HG03280 (cell line): Measurements from ENCODE around the gene APPL2.

ENCODE experiments used
- ATAC-seq: cut with Tn5 transposase; IDR thresholded peaks from one replicate; pipeline ENCODE4 v1.9.1; 2021; ENCODE audit warnings: mild to moderate bottlenecking, moderate library complexity; ENCODE audit not compliant: unreplicated experiment

The APPL2 gene, protein sequence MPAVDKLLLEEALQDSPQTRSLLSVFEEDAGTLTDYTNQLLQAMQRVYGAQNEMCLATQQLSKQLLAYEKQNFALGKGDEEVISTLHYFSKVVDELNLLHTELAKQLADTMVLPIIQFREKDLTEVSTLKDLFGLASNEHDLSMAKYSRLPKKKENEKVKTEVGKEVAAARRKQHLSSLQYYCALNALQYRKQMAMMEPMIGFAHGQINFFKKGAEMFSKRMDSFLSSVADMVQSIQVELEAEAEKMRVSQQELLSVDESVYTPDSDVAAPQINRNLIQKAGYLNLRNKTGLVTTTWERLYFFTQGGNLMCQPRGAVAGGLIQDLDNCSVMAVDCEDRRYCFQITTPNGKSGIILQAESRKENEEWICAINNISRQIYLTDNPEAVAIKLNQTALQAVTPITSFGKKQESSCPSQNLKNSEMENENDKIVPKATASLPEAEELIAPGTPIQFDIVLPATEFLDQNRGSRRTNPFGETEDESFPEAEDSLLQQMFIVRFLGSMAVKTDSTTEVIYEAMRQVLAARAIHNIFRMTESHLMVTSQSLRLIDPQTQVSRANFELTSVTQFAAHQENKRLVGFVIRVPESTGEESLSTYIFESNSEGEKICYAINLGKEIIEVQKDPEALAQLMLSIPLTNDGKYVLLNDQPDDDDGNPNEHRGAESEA

DNA sequence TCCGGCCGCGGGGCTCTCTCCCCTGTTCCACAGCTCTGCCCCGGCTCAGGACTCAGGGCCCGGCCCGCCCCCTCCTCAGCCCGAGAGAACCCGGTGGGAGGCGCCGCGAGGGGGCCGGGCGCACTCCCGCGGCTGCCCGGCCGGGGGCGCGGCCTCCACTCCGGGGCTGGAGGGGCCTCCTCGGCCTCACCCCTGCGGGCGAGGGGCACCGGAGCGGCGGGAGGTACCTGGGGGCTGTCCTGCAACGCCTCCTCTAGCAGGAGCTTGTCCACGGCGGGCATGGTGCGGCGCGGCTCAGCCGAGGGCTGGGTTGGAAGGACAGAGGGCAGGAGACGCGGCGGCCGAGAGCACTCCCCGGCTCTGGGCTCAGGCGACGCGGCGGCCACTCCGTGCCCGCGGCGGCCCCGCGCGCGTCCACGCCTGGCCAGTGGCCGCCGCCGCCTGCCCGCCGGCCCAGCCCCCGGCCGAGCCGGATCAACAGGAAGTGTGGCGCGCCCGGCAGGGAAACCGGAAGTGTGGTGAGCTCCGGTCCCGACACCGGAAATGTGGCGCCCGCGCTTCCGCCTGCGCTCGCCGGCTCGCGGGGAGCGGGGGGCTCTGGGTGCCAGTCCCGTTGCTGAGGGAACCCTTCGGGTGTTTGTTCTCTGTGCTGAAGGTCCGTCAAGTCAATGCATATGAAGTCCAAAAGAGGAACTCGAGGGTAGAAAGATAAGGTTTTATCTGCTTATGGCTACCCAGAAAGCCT is at the start of gene APPL2:
TSS of gene APPL2 (minus strand) at position 443 of the 745 bp plus-strand sequence. CDS start at position 281, 162 bp downstream.
- ATAC-seq = peak; percentile 85

DNA sequence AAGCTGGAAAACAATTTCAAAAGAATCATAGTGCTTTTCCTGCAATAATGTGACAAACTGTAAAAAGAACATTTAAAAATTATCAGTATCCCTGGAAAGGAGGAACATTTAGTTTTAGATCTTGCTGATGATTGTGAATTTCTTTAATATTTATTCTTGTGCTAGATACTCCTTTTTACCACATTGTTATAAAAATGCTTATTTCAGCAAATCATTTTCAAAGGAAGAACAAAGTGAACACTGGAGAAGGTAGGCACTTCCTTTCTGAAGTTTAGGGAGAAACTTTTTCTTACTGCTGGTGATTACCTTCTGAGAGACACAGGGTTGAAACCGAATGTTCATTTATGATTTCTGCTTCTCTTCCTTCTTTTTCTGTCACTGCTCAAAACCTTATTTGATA is 49.4 kb upstream of the APPL2 start:
- no peak for ATAC-seq

DNA sequence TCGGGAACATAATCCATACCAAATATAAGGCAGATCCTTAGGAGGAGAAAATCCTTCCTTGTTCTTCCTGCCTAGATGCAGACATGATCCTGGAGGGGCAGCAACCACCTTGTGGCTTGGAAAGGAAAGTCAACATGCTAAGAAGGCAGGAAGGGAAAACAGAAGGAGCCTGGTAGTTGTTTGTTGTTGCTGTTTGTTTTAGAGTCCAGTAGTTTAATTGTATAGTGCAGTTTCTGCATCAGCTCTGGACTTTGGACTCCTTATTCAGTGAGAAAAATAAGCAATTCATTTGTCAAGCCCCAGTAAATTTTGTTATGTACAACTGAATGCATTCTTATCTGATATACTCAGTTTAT is 45.7 kb upstream of the APPL2 start:
- ATAC-seq = no peak

DNA sequence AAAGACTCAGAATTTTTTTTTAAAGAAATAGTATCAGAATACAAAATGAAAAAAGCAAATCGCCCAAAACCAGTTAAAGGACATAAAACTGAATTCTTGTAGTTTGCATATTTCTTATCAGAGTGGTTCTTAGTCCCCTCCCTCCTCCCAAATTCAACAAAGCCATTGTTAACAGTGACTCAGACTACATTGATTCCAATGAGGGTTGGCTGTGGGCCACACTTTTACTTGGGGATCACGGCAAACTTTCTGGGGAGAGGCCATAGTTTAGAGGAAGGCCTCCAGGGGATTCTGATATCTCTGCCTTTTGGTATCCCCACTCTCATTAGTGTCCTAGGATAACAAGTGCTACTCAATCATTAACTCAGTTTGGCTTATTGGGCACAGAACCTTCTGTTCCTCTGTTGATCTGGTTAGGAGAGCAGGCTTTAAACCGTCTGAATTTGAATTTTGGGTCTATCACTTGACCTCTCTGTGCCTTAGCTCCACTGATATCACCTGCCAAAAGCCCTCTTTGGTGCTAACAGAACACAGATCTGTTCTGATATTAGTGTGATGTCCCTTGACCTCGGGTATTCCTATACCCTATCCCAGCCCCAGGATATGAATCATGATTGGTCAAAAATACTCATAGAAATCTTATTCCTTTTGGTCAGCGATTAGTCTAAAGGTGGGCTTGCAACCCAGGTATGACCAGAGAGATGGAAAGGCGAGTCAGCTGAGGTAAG is 45.2 kb upstream of the APPL2 start:
- ATAC-seq = no peak

DNA sequence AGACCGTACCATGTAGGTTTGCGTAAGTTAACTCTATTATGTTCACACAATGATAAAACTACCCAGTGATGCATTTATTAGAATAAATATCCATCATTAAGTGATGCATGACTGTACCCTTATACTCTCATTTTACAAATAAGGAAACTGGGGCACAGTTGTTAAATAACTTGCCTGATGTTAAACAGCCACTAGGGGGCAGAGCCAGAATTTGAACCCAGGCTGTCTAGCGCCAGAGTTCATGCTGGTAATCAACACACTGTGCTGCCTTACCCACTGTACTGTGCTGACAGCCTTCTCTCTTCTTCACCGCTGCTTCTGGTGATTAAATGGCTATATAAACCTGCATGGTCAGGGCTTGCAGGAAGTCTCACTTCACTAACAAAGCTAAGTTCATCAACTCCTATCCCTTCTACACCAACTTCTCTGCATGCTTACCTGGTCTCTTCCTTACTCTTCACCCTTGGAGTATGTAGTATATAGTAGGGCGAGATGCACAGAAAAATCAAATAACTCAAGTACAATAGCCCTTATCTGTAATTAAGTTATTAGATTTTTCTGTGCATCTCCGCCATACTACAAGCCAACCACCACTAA is 43.6 kb upstream of the APPL2 start:
- ATAC-seq = peak; percentile 73

DNA sequence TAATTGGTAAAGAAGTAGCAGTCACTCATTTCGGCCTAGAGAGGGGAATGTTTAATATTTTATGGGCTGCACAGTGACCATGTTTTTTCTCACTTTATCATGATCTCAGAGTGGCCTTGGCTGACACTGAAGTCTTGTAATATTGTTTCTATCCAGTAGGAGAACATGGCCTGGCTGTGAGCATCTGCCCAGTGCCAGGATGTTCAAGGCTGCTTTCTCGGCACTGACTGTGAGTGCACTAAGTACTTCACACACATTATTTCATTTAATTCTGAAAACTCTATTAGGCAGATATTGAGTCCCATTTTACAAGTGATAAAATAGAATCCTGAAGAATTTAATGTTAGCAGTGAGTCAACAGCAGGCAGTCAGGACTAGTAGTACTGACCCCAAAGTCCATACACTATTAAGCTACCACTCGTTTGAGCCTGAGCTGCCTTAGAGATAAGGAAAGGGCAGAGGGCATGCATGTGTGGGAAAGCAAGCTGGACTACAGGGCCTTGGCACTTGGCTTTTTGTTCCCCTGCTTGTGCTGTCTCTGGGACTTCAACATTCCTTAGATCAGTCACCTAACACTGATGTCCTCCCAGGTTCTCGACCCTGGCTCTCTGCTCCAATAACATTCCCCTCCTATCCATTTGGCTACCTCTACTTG is 42.2 kb upstream of the APPL2 start:
- ATAC-seq = no peak

DNA sequence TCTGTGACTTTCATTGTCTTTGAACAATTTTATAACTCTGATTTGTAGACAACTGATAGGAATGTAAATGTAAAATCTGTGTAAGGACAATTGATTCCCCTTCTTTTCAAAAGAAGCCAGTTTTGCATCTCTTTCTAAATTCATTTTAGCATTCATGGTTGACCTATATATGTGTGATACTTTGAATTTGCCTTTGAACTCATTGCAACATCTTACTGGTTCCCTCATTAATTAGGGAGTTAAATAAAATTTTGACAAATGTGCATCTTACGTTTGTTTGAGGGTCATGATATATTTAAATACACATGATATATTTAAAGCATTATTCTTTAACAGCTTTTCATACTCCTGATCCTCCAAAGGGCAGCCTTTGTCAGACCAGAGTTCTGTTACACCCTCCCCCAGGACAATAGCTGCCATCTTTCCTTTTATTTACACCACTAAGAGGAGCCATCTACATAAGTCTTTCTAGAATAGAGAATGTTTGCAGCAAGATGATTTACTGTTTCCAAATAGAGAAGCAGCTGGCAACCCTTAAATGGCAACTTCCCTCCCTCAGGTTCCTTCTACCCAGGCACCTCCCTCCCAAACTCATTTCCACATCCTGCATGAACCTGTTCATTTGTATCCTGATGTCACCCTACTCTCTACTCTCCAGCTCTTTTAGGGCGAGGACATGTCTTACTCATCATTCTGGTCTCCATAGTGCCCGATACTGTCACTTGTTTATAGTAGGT is 40.2 kb upstream of the APPL2 start:
- no peak for ATAC-seq

DNA sequence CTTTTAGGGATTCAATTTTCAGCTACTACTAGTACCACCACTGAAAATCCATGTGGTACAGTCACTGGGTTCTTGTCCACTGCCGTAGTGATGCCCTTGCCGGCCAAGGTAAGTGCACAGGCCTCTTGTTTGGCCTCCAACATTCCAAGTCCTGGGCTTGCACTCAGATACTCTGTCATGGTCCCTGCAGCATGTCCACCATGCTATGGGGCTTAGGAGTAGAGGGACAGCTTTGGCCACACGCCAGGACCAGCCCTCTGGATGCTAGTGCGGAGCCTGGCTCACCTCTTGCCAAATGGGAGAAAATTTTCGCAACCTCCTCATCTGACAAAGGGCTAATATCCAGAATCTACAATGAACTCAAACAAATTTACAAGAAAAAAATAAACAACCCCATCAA is 38.6 kb upstream of the APPL2 start:
- no peak for ATAC-seq

DNA sequence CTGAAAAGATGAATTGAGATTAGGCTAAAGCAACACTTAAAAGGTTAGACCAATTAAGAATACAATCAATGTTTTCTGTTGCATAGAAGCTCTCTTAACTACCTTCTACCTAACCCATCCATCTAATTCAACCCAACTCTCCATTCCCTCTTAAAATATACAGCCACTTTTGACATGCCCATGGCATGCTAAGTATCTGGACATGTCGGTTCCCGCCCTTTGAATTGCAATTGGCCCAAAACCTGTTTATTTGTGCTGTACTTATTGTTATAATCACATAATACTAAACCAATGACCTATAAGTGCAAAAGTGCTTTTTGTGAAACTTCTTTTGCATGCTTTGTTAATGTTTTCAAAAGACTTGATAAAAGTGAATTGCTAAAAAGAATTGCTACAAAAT is 37.6 kb upstream of the APPL2 start:
- ATAC-seq = no peak

DNA sequence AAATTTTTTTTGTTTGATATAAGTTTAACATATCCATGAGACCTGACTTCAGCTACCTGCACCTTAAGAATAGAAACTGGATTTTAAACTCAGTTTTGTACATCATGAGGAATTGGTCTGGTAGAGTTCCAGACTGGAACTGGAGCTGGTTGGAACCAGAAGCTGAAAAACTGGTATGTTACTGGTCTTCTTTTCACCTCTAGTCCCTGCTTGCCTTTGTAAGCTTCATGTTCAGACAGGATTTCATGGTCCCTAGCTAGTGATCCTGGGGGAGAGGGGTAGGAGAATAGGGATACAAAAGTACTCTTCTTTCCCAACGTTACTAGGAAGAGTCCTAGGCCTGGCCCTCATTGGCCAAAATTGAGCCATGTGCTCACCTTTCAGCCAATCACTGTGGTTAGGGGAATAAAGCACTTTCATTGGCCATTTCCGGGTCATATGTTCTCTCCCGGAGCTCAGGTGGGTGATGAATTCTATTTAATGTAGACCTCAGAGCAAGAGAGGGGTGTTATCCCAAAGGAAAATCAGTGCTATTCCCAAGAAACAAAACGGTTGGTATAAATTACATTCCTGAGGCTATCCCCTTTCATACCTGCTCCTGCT is 36.9 kb upstream of the APPL2 start:
- ATAC-seq = no peak

DNA sequence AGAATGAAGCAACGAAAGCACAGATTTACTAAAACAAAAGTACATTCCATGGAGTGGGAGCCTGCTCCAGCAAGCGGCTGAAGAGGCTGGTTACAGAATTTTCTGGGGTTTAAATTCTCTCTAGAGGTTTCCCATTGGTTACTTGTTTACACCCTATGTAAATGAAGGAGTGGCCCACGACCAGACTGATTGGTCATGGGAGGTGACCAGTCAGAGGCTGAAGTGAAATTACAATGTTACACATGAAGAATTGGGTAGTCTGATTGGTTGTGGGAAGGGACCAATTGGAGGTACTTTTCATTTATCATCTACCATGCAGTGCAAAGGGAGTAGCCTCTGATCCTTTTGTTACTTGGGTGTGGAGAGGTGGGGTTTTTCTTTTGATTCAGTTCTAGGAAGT is 36.2 kb upstream of the APPL2 start:
- no peak for ATAC-seq

DNA sequence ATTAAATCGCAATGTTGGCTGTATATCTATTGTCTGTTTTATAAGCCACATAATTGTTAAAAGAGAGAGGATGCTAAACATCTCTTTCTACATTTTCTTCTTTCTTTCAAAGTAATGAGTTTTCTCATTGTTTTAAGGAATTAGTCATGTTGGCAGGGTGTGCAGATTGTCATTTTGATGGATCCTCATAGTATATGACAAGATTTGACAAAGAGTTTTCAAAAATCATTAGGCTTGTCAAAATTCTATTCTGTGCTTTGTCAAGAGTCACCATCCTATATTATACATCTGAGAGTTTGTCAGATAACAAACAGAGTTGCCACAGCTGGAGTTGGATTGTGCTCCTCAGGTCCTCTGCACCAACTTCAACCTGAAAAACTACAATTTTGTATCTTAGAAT is 35.4 kb upstream of the APPL2 start:
- no peak for ATAC-seq

DNA sequence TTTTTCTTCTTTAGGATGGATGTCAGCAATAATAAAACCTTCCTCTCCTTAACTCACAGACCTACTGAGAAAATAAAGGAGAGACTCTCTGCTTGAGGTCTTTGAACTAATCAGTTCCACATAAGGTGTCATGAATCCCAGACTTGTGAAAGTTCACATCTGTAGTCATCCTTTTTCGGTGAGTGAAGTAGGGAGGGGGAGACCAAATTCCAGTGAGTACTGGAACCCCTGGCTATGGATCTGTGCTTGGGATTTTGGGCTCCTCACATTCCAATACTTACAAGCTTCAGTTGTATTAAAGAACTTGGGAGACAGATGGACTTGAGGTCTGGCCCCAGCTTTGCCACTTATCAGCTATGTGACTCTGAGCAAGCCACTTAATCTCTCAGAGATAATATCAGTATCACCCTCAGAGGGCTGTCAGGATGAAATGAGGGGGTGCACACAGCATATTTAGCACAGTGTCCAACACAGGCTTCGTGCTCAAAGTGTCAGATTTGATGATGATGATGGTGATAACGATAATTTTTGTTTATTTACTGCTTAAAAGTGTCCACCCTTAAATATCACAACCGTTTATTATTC is 34.8 kb upstream of the APPL2 start:
- ATAC-seq = no peak

DNA sequence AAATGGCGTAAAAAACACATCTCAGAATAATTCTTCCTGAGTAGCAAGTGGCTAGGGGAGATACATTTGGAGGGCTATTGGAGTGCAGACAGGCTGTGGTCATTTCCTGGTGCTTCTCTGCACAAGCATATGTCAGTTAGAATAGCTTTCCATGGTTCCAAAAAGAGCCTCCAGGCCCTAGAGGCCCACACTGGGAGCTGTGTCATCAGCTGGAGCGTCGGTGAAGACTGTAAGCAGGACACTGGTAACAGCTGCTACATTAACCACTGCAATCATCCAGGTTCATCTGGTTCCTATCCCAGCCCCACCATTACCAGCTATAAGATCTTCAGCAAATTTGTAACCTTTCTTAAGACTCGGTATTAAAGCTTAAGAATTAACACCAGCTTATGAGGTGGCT is 31.7 kb upstream of the APPL2 start:
- no peak for ATAC-seq

DNA sequence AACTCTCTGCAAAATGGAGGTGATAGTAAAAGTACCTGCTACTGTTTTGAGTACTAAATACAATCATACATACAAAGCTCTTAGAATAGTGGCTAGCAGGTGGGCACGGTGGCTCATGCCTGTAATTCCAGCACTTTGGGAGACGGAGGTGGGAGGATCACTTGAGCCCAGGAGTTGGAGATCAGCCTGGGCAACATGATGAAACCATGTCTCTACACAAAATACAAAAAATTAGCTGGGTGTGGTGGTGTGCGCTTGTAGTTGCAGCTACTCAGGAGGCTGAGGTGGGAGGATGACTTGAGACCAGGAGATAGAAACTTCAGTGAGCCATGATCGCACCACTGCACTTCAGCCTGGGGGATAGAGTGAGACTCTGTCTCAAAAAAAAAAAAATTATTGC is 28.8 kb upstream of the APPL2 start:
- ATAC-seq = no peak

DNA sequence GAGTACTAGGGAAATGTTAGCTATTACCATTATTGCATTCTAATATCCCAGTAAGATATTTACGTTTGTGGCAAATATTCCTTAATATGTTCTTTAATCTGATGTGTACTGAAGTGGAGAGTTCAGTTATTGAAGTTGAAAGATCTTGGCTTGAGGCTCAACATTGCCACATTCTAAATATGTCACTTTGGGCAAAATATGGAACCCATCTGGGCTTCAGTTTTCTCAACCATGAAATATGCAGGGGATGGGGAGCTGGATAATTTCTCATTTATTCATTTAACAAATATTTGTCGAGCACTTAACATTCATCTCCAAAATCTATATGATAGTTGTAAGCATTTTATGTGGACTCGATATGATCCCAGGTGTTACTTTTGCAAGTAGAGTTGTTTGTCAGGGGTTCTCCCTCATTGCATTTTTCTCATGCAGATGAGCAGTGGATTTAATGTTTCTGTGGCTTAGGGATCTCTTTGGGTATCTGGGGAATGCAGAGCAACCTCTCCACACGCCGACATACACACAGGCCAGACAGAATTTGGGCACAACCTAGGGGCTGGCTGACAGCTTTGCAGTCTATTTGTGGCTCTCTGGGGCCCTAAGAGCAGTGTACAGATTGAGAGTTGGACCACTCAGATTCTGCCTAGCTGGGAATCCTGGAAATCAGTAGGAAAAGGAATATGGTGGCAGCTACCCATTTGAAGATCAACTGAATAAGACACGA is 26.6 kb upstream of the APPL2 start:
- ATAC-seq = no peak

DNA sequence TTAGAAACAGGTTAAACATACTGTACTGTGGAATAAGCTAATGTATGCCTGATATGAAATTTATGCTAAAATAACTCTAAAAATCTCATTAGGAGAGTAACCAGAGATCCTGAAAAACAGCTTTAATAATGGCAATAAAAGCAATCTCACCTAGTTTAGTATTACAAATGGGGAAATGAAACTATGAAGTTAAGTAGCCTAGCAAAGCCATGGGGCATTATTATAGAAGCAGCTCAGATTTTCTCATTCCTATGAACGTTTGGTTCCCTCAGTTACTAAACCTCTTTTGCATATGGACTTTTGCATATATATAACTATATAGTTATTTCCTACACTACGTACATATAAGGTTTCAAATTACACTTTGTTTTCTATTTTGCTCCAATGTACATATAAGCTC is 25.0 kb upstream of the APPL2 start:
- no peak for ATAC-seq

DNA sequence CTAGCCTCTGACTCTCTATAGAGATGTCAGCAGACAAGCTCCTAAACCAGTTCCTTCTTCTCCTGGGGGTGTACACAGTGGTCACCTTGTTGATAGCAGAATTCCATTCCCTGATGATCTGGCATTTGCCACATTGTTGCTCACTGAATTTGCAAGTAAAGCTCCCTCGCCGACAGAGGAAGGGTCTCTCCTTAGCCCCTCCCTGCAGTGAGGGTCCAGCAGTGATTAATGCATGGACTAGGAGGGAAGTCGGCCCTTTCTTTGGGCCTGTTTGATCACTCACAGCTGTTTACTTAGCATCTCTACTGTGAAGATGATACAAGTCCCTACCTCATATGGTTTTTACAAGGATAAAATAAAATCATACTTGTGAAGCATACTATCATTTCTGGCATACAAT is 23.3 kb upstream of the APPL2 start:
- ATAC-seq = no peak
